ENCODE results near the gene NACC2.

The NACC2 gene, protein sequence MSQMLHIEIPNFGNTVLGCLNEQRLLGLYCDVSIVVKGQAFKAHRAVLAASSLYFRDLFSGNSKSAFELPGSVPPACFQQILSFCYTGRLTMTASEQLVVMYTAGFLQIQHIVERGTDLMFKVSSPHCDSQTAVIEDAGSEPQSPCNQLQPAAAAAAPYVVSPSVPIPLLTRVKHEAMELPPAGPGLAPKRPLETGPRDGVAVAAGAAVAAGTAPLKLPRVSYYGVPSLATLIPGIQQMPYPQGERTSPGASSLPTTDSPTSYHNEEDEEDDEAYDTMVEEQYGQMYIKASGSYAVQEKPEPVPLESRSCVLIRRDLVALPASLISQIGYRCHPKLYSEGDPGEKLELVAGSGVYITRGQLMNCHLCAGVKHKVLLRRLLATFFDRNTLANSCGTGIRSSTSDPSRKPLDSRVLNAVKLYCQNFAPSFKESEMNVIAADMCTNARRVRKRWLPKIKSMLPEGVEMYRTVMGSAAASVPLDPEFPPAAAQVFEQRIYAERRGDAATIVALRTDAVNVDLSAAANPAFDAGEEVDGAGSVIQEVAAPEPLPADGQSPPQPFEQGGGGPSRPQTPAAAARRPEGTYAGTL

DNA sequence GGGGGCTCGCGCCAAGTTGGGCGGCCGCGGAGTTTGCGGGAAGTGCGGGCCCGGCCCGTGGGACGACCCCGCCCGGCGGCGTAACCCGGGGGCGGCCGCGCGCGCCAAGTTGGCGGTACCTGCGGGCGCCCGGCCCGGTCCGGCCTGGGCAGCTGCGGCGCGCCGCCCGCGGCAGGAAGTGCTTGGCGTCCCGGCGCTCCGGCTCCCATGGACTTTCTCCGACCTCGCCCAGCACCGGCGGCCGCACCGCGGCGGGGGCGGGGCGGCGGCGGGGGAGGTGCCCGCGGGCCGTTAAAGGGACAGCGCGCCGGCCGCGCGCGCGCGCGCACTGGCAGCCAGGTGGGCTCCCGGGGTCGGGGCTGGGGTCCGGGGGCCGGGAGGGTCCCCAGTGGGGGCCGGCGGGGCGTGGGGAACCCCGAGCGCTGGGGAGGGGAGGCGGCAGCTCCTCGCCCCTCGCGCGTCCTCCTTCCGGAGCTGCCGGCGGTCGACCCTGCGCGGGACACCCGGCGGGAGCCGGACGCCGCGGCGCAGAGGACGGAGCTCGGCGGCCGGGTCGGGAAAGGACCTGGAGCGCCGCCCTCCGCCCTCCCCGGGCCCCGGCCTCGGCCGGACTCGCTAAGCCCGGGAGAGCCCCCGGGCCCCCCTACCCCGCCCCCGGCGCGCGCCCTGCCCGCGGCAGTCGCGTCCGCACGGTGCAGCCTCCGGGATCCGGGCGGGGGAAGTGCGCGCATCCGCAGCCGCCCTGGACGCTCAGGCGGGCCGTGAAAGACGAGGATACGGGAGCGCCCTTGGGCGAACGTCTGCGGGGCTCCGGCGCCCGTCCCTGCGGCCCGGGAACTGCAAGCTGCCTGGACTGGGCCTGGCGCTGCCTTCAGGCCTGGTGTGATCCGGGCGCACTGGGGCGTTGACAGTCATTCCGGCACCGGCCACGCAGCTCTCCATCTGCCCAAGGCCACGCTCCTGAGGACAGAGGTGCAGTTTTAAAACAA lies at the start of gene NACC2:
TSS of gene NACC2 (minus strand) at position 220 of the 989 bp plus-strand sequence. CDS start 44,768 bp downstream, outside the sequence.
- DNase-seq = no peak

DNA sequence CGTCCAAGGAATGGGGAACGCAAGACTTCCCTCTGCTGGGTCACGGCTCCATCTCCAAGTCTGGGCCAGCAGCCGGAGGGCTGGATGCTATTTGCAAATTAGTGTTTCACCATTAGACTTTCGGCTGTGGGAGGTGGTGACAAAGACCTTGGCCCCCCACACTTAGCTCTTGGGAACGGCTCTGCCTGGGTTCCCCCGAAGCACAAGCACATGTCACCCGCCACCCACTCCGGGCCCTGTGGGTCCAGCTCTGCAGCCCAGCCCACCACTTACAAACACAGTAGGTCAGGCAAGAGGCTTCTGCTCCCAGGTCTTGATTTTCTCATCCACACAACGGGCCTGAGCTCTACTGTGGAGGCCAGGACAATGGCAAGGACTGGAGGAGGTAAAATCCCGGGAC lies 49.4 kb upstream of the NACC2 start:
- DNase-seq = no peak

DNA sequence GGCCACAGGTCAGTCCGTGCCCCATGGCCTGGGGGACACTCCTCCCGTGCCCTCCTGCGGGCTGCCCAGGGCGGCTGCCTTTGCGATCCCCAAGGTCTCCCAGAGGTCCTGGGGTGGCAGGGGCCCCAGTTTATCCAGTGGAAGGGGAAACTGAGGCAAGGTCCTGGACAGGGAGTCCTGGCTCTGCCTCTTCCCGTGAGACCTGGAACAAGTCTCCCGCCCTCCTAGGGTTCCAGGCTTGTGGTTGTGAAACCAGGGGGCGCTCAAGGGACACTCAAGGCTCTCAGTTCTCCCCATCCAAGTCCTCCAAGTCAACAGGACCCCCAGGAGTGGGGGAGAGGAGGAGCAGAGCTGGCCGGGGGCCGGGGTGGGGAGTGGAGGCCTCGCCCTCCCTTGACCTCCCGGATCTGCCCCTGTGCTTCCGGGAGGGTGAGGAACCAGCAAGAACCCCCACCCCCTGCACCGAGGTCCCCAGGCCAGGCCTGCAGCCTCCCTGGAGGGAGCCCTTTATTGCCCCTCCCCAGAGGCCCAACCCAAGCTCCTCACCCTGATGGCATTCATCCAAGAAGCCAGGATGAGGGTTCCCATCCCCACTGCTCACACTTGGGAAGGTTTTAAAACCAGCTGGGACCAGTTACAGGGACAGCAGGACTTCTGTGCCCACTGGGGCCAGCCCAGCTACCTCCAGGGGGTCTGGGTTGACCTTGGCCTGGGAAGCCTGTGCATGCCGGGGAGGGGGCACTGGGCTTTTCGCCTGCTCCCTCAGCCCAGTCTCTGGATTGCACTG lies 48.3 kb upstream of the NACC2 start:
- no peak for DNase-seq

DNA sequence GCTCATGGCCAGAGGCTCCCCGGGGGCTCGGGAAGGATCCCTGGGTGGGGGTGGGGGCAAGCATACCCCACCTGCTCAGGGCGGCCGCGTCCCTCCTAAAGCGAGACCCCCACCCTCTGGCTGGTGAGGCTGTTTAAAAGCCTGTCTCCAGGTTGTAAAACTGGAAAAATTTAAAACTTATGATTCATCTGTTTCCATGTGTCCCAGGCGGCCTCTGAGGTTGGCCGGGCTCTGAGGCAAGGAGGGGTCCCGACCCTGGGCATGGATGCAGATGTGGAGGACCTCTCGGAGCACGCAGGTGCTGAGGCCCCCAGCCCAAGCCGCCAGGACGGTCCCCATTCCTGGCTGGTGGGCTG lies 47.7 kb upstream of the NACC2 start:
- DNase-seq = no peak

DNA sequence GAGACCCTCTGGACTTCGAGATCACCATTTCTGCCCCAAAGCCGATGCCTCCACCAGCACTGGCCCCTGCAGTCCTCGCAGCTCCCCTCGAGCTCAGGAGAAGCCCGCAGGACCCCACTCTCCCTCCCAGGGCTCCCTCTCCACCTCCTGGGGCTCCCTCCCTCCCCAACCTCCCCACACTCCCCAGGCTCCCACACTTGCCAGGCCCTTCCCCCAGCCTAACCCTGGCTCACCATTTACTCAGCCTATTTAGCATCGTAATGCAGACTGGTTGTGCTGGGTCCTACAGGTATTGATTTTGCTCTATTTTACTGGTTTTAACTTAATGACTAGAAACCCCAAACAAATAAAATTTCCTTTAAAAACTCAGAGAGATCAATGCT lies 47.3 kb upstream of the NACC2 start:
- DNase-seq = no peak

DNA sequence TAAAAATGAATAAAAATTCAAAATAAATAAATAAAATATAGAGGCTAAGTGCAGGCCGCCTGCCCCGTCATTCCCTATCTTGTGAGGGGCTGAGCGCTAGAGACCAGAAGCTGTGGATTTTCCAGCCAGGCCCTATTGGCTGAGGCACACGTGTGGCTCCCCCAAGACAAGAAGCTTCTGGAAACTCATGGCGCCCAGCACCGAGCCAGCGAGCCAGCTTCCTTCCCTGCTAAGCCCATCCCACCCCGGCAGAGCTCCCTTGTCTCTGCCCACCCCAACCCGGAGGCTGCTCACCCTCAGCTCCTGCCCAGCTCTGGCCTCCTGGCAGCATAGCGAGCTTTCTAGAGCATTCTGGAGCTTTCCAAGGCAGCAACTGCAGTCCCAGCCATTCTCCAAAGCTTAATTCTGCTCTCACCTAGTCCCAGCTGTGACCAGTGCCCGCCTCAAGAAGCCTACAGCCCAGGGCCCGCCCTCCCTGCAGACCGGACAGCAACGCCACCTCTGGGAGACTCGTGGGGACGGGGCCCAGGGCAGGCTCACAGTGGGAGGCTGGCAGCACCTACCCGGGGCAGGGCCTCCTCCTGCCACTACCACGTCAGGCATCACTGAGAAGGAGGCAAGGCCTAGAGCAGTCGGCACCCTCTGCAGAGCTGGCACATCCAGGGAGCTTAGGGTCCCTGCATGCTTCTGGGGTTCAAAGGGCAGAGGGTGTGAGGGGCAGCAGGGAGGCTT lies 46.8 kb upstream of the NACC2 start:
- no peak for DNase-seq

DNA sequence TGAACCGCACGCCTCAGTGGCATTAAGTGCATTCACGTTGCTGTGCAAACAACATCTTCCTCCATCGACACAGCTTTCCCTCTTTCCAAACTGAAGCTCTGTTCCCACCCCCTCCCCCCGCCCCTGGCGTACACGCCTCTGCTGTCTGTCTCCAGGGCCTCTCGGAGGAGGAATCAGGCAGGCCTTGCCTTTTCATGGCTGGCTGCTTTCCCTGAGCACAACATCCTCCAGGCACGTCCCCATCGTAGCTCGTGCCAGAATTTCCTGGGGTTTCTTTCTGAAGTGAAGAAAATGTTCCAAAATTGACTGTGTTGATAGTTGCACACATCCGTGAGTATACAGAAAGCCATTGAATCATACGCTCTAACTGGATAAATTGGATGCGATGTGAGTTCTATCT lies 45.9 kb upstream of the NACC2 start:
- no peak for DNase-seq

DNA sequence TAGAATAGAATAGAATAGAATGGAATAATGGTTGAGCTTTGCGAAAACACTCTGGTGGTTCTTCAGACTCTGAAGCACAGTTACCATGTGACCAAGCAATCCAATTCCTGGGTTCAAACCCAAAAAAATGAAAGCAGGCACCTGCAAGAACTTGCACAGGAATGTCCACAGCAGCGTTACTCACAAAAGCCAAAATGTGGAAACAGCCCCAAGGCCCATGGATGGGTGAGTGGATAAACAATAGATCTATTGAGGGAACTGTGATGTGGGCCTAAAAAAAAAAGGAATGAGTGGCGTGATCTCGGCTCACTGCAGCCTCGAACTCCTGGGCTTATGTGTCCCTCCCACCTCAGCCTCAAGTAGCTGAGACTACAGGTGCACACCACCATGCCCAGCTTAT lies 45.0 kb upstream of the NACC2 start:
- DNase-seq = no peak

DNA sequence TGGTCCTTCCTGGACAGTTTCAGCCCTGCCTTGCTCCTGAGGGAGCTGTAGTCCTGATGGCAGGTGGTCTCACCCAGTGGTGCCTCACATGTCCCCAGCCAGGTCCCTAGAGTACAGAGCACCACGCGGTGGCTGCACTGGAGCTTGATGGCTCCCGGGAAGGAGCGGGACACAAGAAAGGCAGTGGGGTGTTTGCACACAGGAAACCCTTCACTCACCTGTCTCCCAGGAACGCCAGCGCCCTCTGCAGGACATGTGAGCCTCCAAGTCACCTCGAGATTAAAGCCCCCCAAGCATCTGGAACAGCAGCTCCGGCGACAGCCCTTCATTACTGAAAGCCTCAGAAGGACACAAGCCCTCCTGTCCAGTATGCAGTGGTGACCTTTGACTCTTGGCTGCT lies 43.5 kb upstream of the NACC2 start:
- no peak for DNase-seq

DNA sequence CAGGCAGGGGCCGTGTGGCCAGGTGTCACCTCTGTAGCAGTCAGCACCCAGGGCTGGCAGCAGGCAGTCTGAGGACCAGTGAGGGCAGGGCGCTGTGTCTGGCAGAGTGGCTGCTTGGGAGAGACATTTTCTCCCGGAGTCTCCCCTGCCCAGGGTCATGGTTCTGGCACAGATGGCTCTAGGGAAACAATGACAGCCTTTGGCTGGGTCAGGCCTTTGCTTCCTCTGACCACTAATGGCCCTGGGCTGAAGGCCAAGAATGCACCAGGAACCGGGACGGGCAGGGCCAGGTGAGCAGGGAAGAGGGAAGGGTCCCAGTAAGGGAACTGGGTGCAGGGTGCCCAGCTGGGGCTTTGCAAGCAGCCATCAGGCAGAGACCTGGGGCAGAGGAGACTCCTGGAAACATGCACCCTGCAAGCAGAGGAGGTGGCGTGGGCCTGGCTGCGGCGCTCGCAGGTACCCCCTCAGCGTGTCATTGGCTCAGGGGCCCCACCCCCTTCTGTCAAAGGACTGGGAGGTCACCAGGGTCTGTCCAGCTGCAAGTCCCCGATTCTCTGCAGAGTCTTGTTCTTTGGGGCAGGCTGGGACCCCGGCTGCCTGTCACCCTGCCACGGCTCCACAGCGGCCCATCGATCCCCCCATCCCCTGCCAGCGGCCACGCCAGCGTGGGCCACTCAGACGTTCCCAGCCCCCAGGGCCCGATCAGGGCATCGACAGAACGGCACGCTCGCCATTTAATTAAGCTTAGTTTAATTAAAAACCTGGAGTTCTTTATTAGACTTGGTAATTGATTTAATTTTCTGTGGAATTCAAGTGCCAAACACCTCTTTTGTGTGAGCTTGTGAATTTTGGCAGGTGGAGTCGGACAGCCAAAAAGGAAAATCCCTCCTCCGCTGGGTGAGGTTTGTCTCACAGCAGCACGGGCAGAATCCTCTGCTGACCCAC lies 42.5 kb upstream of the NACC2 start:
- DNase-seq = no peak

DNA sequence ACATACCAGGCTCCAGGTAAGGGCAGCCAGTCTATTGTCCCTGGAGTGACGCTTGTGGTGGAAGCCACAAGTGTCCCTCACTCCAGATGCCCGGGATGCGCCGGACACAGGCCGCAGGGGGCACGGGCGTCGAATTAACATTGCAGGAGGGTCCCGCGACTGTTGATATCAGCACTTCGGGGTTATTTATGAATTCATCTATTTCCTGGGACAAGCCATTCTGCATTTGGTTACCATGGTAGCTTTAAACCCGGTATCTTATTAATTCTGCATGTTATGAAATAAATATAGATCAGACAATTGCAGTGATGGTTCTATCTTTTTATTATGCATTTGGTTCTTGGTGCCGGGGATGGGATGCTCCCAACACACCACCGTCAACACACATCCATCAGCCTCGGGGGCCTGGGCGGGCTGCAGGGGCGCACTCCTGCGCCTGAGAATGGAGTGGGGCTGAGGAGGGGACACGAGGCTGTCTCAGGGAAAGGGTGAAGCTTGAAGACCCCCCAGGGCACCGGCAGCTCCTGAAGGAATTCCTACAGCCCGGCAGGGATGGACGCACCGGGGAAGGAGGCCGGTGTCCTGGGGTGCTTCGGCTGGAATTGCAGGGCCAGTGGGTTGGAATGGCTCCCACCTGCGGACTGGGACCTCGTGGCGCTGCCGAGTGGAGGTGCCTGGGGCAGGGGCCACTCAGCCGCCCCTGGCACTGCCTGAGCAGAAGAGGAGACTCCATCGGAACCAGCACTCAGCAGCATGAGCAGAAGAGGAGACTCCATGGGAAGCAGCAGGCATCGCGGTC lies 41.2 kb upstream of the NACC2 start:
- no peak for DNase-seq

DNA sequence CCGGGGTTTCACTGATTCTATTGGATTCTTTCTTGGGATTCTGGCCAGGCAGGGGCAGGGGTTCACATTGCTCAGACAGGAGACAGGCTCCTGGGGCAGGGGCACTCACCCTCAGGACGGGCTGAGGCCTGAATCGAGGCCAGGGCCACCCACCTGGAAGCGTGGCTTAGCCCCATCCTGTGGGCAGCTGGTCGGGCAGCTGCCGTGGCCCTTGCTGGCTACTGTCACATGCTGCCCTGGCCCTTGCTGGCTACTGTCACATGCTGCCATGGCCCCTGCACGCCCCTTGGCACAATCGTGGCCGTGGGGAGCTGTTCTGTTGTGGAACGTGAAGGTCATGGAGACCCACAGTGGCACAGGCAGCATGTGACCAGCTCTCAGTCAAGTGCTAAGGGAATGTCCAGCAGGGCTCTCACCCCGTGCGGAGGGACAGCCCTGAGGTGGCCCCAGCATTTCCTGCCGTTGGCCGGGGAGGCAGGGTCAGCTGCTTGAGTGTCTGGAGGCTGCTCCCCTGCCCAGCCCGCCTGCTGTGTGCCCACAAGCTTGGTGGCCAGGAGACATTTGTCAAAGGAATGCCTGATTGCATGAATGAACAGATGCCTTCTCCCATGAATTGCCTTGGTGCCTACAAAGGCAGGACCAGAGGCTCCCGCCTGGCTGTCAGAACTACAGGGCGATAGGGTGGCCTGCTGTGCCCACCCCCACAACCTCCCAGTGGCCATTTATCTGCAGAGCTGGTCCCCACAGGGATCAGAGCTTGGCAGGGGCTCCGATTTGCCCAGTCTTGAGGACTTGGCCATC lies 40.4 kb upstream of the NACC2 start:
- no peak for DNase-seq

DNA sequence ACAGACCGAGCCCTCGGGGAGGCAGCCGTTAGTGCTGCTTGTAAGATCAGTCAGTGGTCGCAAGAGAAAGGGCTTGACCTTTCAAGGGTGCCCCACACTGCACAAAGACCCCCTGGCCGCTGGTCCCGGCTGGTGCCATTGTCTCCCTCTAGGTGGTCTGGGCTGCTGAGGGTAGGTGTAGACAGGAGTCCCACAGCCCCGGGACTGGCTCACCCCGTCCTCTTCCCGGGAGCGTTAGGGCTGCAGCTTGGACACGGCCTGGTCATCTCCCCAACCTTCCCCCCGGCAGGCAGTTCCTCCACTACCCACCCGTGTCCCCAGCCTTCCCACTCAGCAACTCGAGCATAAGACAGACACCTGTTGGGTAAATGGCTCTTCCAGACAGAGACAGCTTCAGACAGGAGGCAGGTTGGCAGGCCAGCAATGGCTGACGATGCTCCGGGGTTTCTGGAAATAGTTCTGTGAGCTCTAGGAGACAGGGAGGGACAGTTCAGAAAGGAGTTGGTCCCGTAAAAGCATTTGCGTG lies 38.9 kb upstream of the NACC2 start:
- DNase-seq = no peak

DNA sequence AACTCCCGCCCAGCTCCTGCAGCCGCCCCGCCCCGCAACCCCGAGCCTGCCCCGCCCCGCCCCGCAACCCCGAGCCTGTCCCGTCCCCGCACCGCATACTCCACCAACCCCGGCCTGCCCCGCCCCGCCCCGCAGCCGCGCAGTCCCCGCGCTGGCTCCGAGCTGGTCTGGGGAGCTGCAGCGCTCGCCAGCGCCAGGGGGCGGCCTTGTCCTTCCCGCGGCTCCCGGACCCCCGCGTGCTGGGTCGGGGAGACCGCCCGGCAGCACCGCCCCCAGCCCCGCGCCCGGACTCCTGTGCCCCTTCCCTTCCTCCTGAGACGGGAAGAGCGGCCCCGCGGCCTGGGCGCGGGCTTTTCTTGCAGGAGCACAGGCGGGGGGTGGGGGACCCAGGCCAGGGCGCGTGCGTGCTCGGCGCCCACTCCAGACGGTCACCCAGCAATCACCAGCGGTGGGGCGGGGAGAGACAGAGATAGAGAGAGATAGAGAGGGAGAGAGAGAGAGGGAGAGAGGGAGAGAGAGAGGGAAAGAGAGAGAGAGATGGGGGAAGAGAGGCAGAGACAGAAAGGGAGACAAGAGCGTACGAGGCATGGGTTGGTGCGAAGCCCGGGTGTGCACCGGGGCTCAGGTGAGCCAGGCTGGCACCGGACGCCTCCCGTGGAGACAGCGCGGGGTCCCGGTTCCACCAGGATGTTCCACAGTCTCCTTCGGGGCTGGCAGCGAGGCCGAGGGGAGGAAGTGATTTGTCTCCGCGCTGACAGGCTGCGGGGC lies 38.3 kb upstream of the NACC2 start:
- DNase-seq = no peak

DNA sequence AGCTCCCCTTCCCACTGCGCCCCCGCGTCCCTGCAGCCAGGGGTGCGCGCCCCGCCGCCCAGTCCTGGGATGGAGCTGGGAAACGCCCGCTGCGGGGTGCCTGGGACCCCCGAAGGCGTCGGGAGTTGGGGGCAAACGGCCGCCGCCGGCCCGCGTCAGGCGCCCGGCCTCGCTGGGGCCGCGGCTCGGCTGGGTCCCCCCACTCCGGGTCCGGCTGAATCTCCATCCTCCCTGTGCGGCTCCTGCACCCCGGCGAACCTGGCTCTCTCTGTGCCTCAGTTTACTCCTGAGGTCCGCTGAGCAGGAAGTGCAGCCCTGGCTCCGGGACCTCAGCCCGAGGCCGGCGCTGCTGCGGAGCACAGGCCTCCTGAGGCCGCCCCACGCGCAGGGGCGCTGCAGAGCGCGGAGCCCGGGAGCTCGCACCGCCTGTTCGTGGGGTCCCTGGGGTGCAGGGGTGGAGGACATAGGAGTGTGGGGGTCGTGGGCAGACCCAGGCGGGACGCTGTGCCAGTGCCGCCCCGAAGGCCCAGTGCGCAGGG lies 37.5 kb upstream of the NACC2 start:
- DNase-seq = no peak

DNA sequence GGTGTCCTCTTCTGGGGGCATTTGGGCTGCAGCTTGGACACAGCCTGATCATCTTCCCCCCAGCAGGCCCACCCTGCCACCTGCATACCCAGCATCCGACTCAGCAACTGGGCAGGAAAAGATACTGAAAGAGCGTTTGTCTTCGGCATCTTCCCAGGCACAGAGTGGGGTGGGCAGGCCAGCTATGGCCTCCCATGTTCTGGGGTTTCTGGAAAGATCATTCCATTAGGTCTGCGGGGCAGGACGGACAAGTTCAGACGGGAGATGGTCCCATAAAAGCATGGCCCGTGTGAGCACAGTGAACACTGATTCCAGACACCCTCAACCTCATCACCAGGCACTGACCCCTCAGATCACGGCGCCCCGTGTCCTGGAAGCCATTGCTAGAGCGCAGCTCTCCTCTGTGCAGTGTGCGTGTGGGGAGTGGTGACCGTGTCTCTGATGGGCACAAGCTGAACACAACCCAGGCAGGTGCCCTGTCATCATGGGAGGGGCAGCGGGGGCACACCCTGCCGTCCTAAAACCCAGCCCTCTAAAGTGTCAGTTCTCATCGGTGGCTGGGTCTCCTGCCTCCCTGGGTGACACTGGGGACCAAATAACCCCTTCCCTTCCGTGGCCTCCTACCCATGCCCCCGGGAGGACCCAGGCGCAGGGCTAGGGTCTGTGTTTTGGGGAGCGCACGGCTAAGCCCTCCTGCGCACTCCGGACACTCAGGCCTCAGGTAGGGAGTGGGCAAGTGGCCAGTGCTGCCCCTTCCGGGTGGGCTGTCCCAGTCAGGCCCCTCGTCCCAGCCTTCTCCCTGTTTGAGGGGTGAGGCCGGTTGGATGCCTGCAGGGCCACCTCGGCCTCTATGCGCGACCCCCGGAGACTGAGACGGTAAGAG lies 36.8 kb upstream of the NACC2 start:
- no peak for DNase-seq

DNA sequence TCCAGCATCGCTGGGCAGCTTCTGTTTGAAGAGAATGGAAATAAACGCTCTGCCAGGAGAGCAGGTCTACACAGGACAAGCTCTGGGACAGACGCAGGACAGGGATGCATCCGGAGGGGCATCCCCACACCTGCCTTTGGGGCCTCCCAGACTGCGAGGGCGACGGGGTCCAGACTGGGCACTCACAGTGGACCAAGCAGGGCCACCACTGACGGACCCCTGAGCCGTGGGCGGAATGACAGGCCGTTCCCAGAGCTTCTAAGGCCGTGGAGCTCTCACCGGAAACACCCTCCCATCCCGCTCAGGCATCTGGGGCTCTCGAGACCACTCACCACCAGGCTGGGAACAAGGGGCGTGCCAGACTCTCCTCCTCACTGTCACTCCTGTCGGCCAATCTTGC lies 34.1 kb upstream of the NACC2 start:
- DNase-seq = no peak

All from NCI-H2029 treated with DMSO at 0.1 percent for 48 hours (cell line).